ENCODE data around the gene TACC2. TPM values are rescaled to one million over a fixed set of nuclear protein-coding genes. Genes with fewer than 3 reads are reported as not detected.

Gene TACC2
- total and polyA plus RNA-seq, 4 donors = 43.3 to 309 (median 127) TPM

- Histone ChIP-seq H3K9ac (ENCODE audit: insufficient read depth in 1 of 2, low read length in 2 of 2) (no peak overlapping the region), H3K27ac (ENCODE audit: low read depth in 1 of 2, low read length in 1 of 2) (peak overlapping the region; percentile 4 to 86), H3K36me3 (ENCODE audit: control insufficient read depth in 4 of 4, insufficient read depth in 4 of 4, low read length in 4 of 4) (peaks cover 0 to 7% (median 0%) of the 10 kb centered on the region in 4 donors), H3K4me3 (no peak overlapping the region), H3K27me3 (ENCODE audit: control insufficient read depth in 3 of 3, insufficient read depth in 3 of 3, low read length in 2 of 3) (no peaks in the 10 kb centered on the region), H3K9me3 (ENCODE audit: control insufficient read depth in 4 of 4, insufficient read depth in 3 of 4, low read length in 3 of 4) (no peaks in the 10 kb centered on the region), H3K4me1 (ENCODE audit: control insufficient read depth in 5 of 5, insufficient read depth in 5 of 5, low read length in 5 of 5) (peaks cover 2 to 36% (median 18%) of the 10 kb centered on the region in 5 donors)
- TF ChIP-seq CTCF (IDR thresholded peaks at IDR 0.05; ENCODE audit: control extremely low read depth, extremely low read depth) = peak; percentile 51
- ATAC-seq (ENCODE audit: insufficient read depth, low FRiP score) (no peak), DNase-seq (peak in 2 of 3 donors; percentile 43 to 65)
- 25 to 31% methylated on average over 14 of the region's 14 CpGs for WGBS, 2 donors
Measured at GRCh38 chr10:122142641-122143237, 153.8 kb downstream of the TACC2 start.

GRCh38 chr10:122143238-122143841 lies 154.4 kb downstream of the TACC2 start:
- H3K27ac ChIP-seq (ENCODE audit: low read depth in 1 of 2, low read length in 1 of 2) = peak overlapping the region in 1 of 2 donors; percentile 43

GRCh38 chr10:122144199-122144598 lies 155.2 kb downstream of the TACC2 start:
- Histone ChIP-seq H3K27me3 (ENCODE audit: control insufficient read depth in 3 of 3, insufficient read depth in 3 of 3, low read length in 2 of 3) (no peaks in the 10 kb centered on the region), H3K4me3 (no peak overlapping the region), H3K9me3 (ENCODE audit: control insufficient read depth in 4 of 4, insufficient read depth in 3 of 4, low read length in 3 of 4) (no peaks in the 10 kb centered on the region), H3K4me1 (ENCODE audit: control insufficient read depth in 5 of 5, insufficient read depth in 5 of 5, low read length in 5 of 5) (peaks cover 9 to 42% (median 20%) of the 10 kb centered on the region in 5 donors), H3K36me3 (ENCODE audit: control insufficient read depth in 4 of 4, insufficient read depth in 4 of 4, low read length in 4 of 4) (peaks cover 0 to 7% (median 0%) of the 10 kb centered on the region in 4 donors), H3K9ac (ENCODE audit: insufficient read depth in 1 of 2, low read length in 2 of 2) (no peak overlapping the region), H3K27ac (ENCODE audit: low read depth in 1 of 2, low read length in 1 of 2) (no peak overlapping the region)
- ATAC-seq (ENCODE audit: insufficient read depth, low FRiP score) = no peak
- 84 to 91% methylated on average over 2 of the region's 2 CpGs for WGBS, 2 donors
- no peak for TF ChIP-seq CTCF (IDR thresholded peaks at IDR 0.05; ENCODE audit: control extremely low read depth, extremely low read depth)
- no peak for DNase-seq

More at GRCh38 chr10:122143238-122143841, 154.4 kb downstream of the TACC2 start:
- ATAC-seq (ENCODE audit: insufficient read depth, low FRiP score) (no peak), DNase-seq (peak; percentile 51 to 61 (median 54))
- H3K4me1 ChIP-seq (ENCODE audit: control insufficient read depth in 5 of 5, insufficient read depth in 5 of 5, low read length in 5 of 5) = peaks cover 3 to 37% (median 19%) of the 10 kb centered on the region in 5 donors
- peaks cover 0 to 7% (median 0%) of the 10 kb centered on the region in 4 donors for H3K36me3 ChIP-seq (ENCODE audit: control insufficient read depth in 4 of 4, insufficient read depth in 4 of 4, low read length in 4 of 4)
- WGBS, 2 donors = 68 to 69% methylated on average over 14 of the region's 14 CpGs
- no peaks in the 10 kb centered on the region for H3K27me3 ChIP-seq (ENCODE audit: control insufficient read depth in 3 of 3, insufficient read depth in 3 of 3, low read length in 2 of 3)
- H3K9me3 ChIP-seq (ENCODE audit: control insufficient read depth in 4 of 4, insufficient read depth in 3 of 4, low read length in 3 of 4) = no peaks in the 10 kb centered on the region
- no peak overlapping the region for H3K4me3 ChIP-seq
- TF ChIP-seq CTCF (IDR thresholded peaks at IDR 0.05; ENCODE audit: control extremely low read depth, extremely low read depth) = no peak
- no peak overlapping the region for H3K9ac ChIP-seq (ENCODE audit: insufficient read depth in 1 of 2, low read length in 2 of 2)

Measured in lung (tissue), 12 donors.